Body of pancreas (tissue), 4 donors: ENCODE measurements around the gene LASP1NB.

Experiments
- CTCF ChIP-seq, 7 experiments: fragments of 450-650 bp in 4 of 7; fragments of 200-600 bp in 3 of 7; sonication (generic) in 3 of 7; IDR thresholded peaks; one replicate each; pipeline ENCODE4 v1.5.1; 2016 to 2019; ENCODE audit warnings: antibody characterized with exemption in 7 of 7
- POLR2A ChIP-seq, 3 donors: fragments of 450-650 bp; IDR thresholded peaks; one replicate each; pipeline ENCODE4 v1.6.1; 2016; ENCODE audit warnings: antibody characterized with exemption in 3 of 3, mild to moderate bottlenecking in 2 of 3

- TF ChIP-seq CTCF (IDR thresholded peaks at IDR 0.05) (no peak), POLR2A (IDR thresholded peaks at IDR 0.05) (no peak)
Measured at GRCh38 chr17:38958326-38958725, 32.9 kb downstream of the LASP1NB start.
